HG03066 (cell line): Measurements from ENCODE around the gene ABCC1.
A peak's percentile ranks its signal among the peaks of the same experiment; 100 is the strongest.

ENCODE experiments used
- ATAC-seq: cut with Tn5 transposase; IDR thresholded peaks from one replicate; pipeline ENCODE4 v1.9.1; 2021; ENCODE audit warnings: low read depth; ENCODE audit not compliant: unreplicated experiment

The ABCC1 gene

GRCh38 chr16:16016388-16016964 is 67.1 kb downstream of the ABCC1 start:
- no peak for ATAC-seq

GRCh38 chr16:16017812-16018211 is 68.4 kb downstream of the ABCC1 start:
- ATAC-seq, result no peak

GRCh38 chr16:16018705-16019104 is 69.3 kb downstream of the ABCC1 start:
- ATAC-seq, result no peak

- no peak for ATAC-seq
Observed at GRCh38 chr16:16019488-16019887, 70.1 kb downstream of the ABCC1 start.

DNA sequence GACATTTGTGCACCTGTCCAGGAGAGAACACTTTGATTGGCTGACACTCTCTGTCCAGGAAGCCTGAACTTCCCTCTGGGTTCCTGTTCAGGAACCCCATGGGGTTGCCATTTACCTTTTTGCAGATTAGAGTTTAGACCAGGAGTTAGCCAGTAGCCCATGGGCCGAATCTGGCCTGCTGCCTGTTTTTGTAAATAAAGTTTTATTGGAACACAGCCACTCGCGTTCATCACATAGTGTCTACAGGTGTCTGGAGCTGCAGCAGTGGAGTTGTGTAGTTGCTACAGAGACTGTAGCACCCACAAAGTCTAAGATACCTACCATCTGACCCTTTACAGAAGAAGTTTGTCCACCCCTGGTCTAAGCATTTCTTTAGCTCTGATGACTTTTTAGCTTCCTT is 70.9 kb downstream of the ABCC1 start:
- ATAC-seq, result no peak

DNA sequence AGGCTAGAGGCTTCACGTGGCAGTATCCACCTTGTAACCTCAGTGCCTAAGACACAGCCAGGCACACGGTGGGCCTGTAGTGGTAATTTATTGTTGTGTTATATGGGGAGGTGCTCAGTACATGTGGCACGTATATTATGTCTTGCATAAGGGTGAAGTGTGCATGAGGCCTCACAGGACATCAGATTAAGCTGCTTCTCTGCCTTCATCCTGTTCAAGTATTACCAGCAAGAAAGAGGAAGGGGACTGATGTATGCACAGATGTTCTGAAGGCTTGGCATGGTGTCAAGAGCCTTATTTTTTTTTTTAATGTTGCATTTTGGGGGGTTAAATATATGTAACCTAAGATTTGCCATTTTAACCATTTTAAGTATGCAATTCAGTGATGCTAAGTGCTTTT is 71.6 kb downstream of the ABCC1 start:
- no peak for ATAC-seq

DNA sequence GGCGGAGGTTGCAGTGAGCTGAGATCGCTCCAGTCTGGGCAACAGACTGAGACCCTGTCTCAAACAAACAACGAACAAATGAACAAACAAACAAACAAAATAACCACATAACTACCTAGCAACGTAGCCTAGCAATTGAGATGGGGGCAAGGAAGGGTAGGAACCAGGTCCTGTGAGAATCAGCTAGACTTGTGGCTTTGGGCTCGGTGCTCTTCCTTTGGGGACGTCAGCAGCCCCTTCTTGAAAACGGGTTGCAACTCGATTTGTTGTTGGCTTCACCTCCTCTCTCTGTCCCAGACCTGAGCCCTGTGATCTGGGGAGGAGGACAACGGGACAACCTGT is 72.2 kb downstream of the ABCC1 start:
- no peak for ATAC-seq

DNA sequence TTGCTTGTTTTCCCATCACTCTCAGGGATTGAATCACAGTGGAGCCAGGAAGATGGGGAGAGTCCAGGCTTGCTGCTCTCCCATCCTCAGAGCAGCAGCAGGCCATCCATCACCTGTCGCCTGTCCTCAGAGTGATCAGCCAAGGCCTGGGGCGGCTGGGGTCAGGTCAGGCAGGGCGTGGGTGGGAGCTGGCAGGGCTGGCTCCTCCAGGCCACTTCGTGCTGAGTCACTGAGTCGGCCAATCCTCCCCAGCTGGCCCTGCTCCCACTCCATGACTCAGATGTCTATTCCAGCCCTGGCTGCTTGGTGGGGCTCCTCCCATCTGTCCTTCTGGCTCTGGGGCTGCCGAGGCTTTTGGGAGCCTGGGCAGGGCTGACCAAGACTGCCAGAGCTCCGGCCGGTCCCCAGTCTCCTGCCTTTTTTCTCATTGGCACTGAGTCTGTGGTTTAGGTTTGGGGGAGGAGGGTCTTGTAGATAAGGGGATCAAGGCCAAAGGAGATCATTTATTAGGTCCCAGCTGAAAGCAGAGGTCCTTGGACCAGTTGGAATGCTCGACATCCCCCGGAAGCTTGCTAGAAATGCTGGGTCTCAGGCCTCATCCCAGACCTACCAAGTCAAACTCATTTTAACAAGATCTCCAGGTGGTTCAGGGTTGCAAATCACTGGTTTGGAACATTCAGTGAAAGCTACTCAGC is 72.7 kb downstream of the ABCC1 start:
- ATAC-seq, result no peak

- no peak for ATAC-seq
Observed at GRCh38 chr16:16022683-16023064, 73.3 kb downstream of the ABCC1 start.

GRCh38 chr16:16025214-16025968 is 76.0 kb downstream of the ABCC1 start:
- ATAC-seq, result peak; percentile 58

DNA sequence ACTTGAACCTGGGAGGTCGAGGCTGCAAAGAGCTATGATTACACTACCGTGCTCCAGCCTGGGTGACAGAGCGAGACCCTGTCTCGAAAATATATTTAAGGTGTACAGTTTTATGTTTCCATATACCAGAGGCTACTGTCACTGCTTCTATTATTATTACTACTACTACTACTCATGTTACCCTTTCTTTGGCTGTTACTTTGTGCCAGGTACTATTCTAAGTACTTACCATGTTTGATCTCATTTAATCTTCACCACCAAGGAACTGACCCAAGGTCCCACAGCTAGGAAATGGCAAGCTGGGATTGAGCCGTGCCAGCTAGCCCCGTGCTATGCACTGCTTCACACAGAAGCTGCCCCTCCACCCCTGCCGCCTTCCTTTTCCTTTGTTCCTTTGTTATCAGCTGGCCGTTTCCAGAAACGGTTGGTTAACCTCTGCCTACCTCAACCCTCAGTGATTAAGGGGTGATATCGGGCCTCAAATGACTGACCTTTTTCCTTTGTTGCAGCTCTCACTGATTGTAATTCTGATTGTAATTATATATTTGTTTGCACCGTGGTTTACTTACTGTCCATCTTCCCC is 78.4 kb downstream of the ABCC1 start:
- no peak for ATAC-seq

- no peak for ATAC-seq
Observed at GRCh38 chr16:16028311-16028999, 79.0 kb downstream of the ABCC1 start.

- ATAC-seq, result no peak
Observed at GRCh38 chr16:16029431-16030011, 80.1 kb downstream of the ABCC1 start.

- ATAC-seq, result no peak
Observed at GRCh38 chr16:16030449-16030848, 81.0 kb downstream of the ABCC1 start.

DNA sequence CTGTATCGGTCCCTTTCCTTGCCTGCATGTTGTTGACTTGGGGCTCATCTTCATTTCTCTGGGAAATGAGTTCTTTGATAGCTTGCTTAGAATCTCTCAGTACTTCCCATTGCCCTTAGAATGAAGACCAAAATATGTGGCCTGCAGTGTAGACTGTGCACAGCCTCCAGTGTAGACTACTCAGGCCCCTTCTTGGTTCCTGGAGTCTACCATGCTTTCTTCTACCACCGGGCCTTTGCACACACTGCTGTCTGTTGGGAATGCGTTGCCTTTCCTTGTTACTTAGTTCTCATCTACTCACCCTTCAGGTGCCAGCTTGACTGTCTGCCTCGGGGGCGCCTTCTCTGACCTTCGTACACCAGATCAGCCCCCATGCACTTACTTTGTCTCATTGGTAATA is 82.0 kb downstream of the ABCC1 start:
- no peak for ATAC-seq

GRCh38 chr16:16032271-16032979 is 83.0 kb downstream of the ABCC1 start:
- no peak for ATAC-seq

GRCh38 chr16:16033208-16033717 is 83.8 kb downstream of the ABCC1 start:
- no peak for ATAC-seq

- ATAC-seq, result no peak
Observed at GRCh38 chr16:16036359-16036792, 87.0 kb downstream of the ABCC1 start.

GRCh38 chr16:16037521-16037920 is 88.1 kb downstream of the ABCC1 start:
- ATAC-seq, result no peak

GRCh38 chr16:16037970-16038369 is 88.6 kb downstream of the ABCC1 start:
- ATAC-seq, result no peak
